GM19035 (cell line): ENCODE measurements around the gene PPP6C.
"Not testable (repeated sequence)": the region's sequence is repeated elsewhere in the genome, so short reads cannot be mapped to it uniquely, and the experiment has no call there.

Source experiments
- ATAC-seq: cut with Tn5 transposase; IDR thresholded peaks from one replicate; pipeline ENCODE4 v1.9.1; 2021; ENCODE audit not compliant: unreplicated experiment

Gene PPP6C

GRCh38 chr9:125183054-125183453 is 6.5 kb downstream of the PPP6C start:
- no peak for ATAC-seq

- ATAC-seq: not testable (repeated sequence)
These were observed 7.8 kb downstream of the PPP6C start for GRCh38 chr9:125181756-125182155.

- ATAC-seq: no peak
These were observed 8.7 kb downstream of the PPP6C start for GRCh38 chr9:125180876-125181275.

- not testable (repeated sequence) for ATAC-seq
These were observed 9.8 kb downstream of the PPP6C start for GRCh38 chr9:125179776-125180175.

- ATAC-seq: no peak
These were observed 11.7 kb downstream of the PPP6C start for GRCh38 chr9:125177888-125178287.

- no peak for ATAC-seq
These were observed 13.0 kb downstream of the PPP6C start for GRCh38 chr9:125176636-125177035.

GRCh38 chr9:125172031-125172755 is 17.4 kb downstream of the PPP6C start:
- ATAC-seq: no peak

GRCh38 chr9:125169895-125170294 is 19.7 kb downstream of the PPP6C start:
- ATAC-seq: no peak

GRCh38 chr9:125166762-125167161 is 22.8 kb downstream of the PPP6C start:
- no peak for ATAC-seq

- not testable (repeated sequence) for ATAC-seq
These were observed 26.7 kb downstream of the PPP6C start for GRCh38 chr9:125162891-125163290.

GRCh38 chr9:125161284-125161918 is 28.2 kb downstream of the PPP6C start:
- no peak for ATAC-seq

- no peak for ATAC-seq
These were observed 28.9 kb downstream of the PPP6C start for GRCh38 chr9:125160750-125161149.

GRCh38 chr9:125156551-125156950 is 33.1 kb downstream of the PPP6C start:
- no peak for ATAC-seq

GRCh38 chr9:125153712-125154367 is 35.8 kb downstream of the PPP6C start:
- ATAC-seq: no peak

- ATAC-seq: no peak
These were observed 37.9 kb downstream of the PPP6C start for GRCh38 chr9:125151730-125152129.

GRCh38 chr9:125150349-125151245 is 39.0 kb downstream of the PPP6C start:
- no peak for ATAC-seq

GRCh38 chr9:125147401-125147951 is 42.1 kb downstream of the PPP6C start:
- no peak for ATAC-seq

- no peak for ATAC-seq
These were observed 43.4 kb downstream of the PPP6C start for GRCh38 chr9:125146247-125146646.

GRCh38 chr9:125145425-125145824 is 44.2 kb downstream of the PPP6C start:
- ATAC-seq: no peak

- ATAC-seq: peak; percentile 98
These were observed 46.1 kb downstream of the PPP6C start, which contains the start of gene SCAI for GRCh38 chr9:125143377-125144090. Gene SCAI, minus strand, starts transcription at chr9:125143528. Its CDS starts 91 bp downstream, at chr9:125143437.
